ENCODE data around the gene PIM3. TPM values are rescaled to one million over a fixed set of nuclear protein-coding genes. Genes with fewer than 3 reads are reported as not detected.

PIM3 gene
- total RNA-seq, 1 donor from 2014 or later: 41.4 TPM

GRCh38 chr22:49966041-49966773 is 5.6 kb downstream of the PIM3 start:
- no peak for DNase-seq (ENCODE audit: low read depth)

DNA sequence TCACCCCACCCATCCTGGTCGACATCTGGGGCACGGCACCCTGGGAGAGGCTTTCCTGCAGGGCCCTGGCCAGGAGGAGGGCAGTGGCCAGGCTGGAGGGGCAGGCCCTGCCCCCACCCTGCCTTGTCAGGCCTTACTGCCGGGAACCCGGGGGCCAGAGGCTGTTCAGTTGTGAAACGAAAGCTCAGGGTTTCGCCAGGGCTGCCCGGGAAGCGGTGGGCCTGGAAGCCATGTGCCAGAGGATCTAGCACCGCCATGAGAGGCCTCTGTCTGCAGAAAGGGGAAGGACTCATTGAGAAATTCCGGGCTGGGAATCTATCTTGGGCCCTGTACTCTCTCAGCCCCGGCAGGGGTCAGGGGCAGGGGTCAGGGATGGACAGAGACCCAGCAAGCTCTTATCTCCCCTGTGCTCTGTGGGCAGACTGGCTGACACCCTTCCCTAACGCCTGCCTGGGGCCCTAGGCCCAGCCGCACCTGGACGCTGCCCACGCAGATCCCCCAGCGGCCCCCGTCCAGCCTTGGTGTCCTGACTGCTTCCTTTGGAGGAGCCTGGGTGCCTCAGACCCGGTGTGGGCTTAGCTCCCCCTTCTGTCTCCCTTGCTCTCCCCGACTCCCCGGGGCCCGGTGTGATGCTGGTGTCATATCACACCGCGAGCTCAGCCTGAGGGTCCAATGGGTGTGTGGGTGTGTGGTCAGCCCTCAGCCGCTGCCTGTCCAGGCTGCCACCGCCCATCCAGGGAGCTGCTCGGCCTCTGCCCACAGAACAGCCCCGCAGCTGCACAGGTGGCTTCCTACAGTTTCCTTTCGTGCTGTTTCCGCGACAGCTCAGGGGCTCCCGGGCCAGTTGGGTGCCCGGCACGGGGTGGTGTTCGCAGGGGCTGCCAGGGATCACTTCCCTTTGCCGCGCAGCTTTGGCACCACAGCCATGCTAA is 6.5 kb downstream of the PIM3 start:
- DNase-seq (ENCODE audit: low read depth): peak; percentile 57

DNA sequence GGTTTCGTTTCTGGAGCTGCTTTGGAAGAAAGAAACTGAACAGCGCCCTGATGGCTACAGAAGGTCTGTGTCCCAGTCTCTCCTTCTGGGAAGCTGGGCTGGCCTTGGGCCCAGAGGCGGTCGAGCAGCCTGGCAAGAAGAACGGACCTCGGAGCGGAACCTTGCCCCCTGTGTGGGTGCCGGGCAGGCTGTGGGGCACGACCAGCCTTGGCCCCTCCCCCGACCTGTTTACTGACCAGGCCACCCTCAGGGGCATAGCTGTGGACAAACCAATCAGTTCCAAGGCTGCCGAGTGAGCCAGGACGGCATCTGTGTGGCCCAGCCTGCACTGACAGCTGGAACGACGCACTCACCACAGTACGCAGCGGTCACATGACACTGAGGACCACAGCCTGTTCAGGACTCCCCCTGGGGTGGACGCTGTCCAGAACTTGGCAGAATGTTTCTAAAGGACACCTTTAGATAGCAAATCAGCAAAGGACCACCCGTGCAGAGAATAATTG is 7.2 kb downstream of the PIM3 start:
- DNase-seq (ENCODE audit: low read depth): peak; percentile 67

- DNase-seq (ENCODE audit: low read depth): no peak
Observed at GRCh38 chr22:49968313-49968830, 7.8 kb downstream of the PIM3 start.

DNA sequence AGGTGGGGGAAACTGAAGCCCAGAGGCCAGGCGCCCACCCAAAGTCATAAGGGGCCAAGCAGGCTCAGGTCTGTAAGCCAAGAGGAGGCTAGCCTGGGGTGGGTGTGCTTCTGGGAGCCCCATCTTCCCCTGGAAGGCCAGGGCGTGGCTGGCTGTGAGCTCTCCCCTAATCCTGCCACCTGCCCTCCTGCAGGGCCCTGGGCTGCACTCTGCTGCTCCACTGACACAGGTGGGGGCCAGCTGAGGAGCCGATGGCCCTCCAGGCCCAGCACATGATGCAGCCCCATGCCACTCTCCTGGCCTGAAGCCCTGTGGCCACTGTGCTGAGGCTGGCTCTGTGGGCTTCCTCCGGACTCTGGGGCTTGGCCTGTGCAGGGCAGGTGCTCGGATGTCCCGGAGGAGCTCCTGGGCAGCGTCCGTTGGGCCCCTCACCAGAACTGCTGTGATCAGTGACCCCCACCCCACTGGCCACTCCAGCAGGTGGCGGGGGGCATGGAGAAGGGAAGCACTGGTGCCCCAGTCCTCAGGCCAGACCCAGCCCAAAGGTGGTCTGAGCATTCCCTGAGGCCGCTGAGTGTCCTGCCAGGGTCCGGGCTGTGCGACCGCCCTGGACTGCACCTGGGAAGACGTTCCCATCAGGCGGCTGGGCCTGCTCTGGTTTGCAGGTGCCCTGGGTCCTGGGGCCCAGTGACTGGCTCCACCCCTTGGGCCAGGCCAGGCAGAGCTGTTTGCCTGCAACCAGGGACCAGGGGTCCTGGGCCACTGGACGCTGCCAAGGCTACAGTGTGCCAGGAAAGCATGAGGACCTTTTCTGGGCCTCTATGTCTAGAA is 8.5 kb downstream of the PIM3 start:
- DNase-seq (ENCODE audit: low read depth): no peak

DNA sequence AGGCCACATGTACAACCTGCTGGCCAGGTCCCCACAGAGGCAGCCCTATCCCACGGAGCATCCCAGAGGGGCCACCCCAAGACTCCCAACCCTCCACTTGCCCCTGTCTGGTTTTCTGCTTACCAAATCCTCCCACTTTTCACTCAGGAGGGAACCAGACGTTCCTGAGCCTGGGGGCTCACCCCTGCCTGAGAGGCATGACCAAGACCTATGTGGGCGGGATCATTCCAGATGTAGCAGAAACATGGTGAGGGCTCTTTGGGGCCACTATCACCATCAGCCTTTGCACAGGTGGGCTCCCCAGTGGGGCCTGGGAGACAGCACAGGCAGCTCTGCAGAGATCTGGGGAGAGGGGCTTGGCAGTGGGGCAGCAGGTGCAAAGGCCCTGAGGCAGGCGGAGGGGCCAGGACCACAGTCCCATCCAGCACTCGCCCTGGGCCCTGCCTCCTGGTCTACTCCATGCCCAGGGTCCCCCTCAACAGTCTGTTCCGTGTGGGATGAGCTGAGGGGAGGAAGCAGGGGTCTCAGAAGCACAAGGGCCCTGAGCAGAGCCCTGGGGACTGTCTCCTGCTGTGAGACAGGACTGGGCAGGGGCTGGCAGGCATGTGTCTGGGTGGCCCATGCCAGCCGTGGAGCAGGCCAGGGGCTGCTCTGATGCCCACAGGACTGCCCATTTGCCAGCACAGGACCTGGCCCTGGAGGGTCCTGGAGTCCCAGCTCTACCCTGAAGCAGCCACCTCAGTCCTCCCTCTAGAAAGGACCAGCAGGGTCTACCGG is 9.4 kb downstream of the PIM3 start:
- DNase-seq (ENCODE audit: low read depth): no peak

GRCh38 chr22:49970528-49971231 is 10.1 kb downstream of the PIM3 start:
- peak; percentile 97 for DNase-seq (ENCODE audit: low read depth)

- peak; percentile 71 for DNase-seq (ENCODE audit: low read depth)
Observed at GRCh38 chr22:49971232-49972162, 10.9 kb downstream of the PIM3 start.

GRCh38 chr22:49972163-49973017 is 11.8 kb downstream of the PIM3 start:
- DNase-seq (ENCODE audit: low read depth): no peak

- peak; percentile 34 for DNase-seq (ENCODE audit: low read depth)
Observed at GRCh38 chr22:49973018-49973961, 12.7 kb downstream of the PIM3 start.

- no peak for DNase-seq (ENCODE audit: low read depth)
Observed at GRCh38 chr22:49975543-49976389, 15.2 kb downstream of the PIM3 start.

GRCh38 chr22:49976439-49977175 is 16.0 kb downstream of the PIM3 start:
- DNase-seq (ENCODE audit: low read depth): no peak

GRCh38 chr22:49977578-49977977 is 17.0 kb downstream of the PIM3 start:
- DNase-seq (ENCODE audit: low read depth): no peak

GRCh38 chr22:49979587-49980264 is 19.2 kb downstream of the PIM3 start:
- DNase-seq (ENCODE audit: low read depth): no peak

Measured in myocyte (in vitro differentiated cells).